UCSD-AML1 (cell line): Measurements from ENCODE around the gene DAZL.

Experiments used
- DNase-seq: peaks from one replicate; lab custom pipeline; 2025; ENCODE audit not compliant: unreplicated experiment; lab: John Stamatoyannopoulos, UW

DAZL gene

GRCh38 chr3:16546186-16547010 lies 58.8 kb downstream of the DAZL start:
- no peak for DNase-seq

DNA sequence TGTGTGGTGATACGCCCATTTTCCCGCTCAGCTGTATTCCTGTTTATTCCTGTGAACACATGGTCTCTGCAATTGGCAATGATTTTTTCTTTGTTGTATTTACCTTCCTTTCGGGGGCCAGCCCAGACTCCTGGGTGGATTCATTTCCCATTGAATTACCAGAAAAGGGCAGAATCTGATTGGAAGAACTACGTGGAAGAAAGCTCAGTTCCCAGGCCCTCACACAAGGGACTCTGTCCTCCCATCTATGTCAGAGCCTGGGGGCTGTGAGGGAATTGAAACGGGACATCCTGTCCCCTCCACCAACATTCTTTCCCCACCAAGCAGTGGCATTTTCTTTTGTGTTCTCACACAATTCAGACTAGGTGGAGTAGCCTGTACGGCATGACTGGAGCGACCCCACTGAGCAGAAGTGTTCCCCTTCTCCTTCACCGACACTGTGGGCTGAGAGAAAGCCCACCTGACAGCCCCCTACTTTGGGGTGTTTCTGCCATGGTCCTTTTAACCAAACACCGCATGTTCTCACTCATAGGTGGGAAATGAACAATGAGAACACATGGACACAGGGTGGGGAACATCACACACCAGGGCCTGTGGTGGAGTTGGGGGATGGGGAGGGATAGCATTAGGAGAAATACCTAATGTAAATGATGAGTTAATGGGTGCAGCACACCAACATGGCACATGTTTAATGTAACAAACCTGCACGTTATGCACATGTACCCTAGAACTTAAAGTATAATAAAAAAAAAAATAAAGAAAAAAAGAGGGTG lies 59.6 kb downstream of the DAZL start:
- DNase-seq: no peak

DNA sequence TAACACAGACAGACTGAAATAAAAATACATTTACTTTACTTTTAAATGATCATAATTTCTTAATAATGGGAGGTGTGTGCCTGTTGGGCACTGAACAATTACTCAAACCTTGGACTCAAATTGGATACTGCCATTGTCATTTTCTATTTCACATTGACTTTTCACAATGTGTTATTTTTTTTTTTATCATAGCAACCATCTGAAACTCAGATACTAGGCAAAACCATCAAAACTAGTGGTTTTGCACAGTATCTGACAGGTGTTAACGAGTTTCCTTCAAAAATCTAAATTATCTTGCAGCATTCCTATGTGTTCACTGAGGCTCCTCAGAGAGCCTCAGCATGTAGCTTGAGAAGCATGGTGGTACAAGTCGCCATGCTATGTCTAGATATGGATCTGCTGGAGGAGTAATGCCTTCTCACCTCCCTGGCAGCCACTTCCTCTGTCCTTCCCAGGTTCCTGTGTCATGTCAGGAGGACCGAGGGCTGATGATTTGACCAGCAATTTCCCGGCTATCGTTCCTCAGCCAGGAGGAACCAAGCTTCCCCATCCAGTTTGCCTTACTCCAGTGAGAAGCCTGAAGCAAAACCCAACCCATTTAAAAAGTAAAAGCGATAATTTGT lies 61.9 kb downstream of the DAZL start:
- no peak for DNase-seq

DNA sequence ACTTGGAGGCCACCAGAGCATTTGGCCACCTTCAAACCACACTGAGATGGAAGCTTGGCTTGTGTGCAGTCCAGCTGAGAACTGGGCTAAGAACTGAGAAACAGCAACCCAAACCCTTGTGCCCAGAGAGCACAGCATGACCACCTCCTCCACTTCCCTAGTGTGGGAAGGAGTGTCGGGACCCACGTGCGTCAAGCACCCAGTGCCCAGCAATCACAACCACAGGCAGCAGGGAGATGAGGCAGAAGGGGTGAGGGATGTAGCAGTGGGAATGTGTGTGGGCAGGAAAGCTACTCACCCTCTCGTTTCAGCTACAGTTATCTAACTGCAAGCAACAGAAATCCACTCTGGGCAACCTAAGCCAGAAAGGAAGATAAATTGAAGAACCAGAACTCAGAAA lies 66.7 kb downstream of the DAZL start:
- no peak for DNase-seq

GRCh38 chr3:16536996-16537395 lies 68.2 kb downstream of the DAZL start:
- DNase-seq: no peak
